ENCODE measurements around the gene EXOC7. TPM values are rescaled to one million over a fixed set of nuclear protein-coding genes. Genes with fewer than 3 reads are reported as not detected.
"Not testable (repeated sequence)": the region's sequence is repeated elsewhere in the genome, so short reads cannot be mapped to it uniquely, and the experiment has no call there.

EXOC7 gene
- total RNA-seq, 4 donors from 2014 or later = 69.3 to 107 (median 83.9) TPM

GRCh38 chr17:76063875-76064546, 39.6 kb downstream of the EXOC7 start:
- TF ChIP-seq POLR2A (IDR thresholded peaks at IDR 0.05) (no peak), POLR2AphosphoS5 (IDR thresholded peaks at IDR 0.05) (no peak), EP300 (IDR thresholded peaks at IDR 0.05) (no peak), CTCF (IDR thresholded peaks at IDR 0.05) (no peak)
- no peaks in the 10 kb centered on the region for H3K27me3 ChIP-seq
- no peak for ATAC-seq
- H3K9me3 ChIP-seq = no peaks in the 10 kb centered on the region
- H3K36me3 ChIP-seq = peaks cover 10 to 94% of the 10 kb centered on the region in 2 donors
- peaks cover 0 to 1% (median 0%) of the 10 kb centered on the region in 3 donors for H3K4me1 ChIP-seq
- 87 to 89% methylated on average over 6 to 15 of the region's 15 CpGs for WGBS, 2 donors (ENCODE audit: low coverage in 1 of 2)
- H3K4me3 ChIP-seq = no peak overlapping the region
- no peak overlapping the region for H3K27ac ChIP-seq

DNA sequence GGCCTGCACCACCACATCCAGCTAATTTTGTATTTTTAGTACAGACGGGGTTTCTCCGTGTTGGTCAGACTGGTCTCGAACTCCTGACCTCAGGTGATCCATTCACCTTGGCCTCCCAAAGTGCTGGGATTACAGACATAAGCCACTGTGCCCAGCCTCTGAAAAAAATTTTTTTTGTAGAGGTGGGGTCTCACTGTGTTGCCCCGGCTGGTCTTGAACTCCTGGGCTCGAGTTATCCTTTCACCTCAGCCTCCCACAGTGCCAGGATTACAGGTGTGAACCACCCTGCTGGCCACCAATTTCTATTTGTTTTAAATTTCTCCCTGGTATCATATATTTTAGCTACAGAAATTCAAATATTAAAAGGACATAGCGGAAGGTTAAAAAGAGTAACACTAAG, 45.3 kb downstream of the EXOC7 start:
- not testable (repeated sequence) for H3K9me3 ChIP-seq, ATAC-seq, H3K27me3 ChIP-seq, H3K4me3 ChIP-seq, H3K27ac ChIP-seq, H3K4me1 ChIP-seq
- H3K36me3 ChIP-seq = peaks cover 7 to 96% of the 10 kb centered on the region in 2 donors
- 75 to 82% methylated on average over 5 to 6 of the region's 6 CpGs for WGBS, 2 donors (ENCODE audit: low coverage in 1 of 2)

DNA sequence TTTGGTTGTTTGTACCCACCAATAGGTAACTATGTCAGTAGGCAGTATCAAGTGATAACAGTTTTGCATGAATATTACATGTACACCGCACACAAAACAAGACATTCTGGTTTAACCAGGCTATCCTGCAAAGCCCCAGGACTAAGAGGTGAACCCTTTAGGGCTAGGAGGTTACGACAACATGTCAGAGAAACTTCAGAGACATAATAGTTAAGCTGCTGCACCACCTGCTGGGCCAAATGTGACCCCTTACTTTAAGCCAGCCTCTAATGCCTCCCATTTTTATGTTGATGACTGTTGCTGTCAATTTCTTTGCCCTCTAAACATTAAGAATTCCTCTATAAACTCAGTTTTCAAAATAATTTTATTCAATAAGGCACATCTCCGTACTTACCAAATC, 46.7 kb downstream of the EXOC7 start:
- WGBS, 2 donors (ENCODE audit: low coverage in 1 of 2) = 79 to 89% methylated on average over 3 of the region's 3 CpGs
- Histone ChIP-seq H3K4me3 (no peak overlapping the region), H3K27me3 (no peaks in the 10 kb centered on the region), H3K9me3 (no peaks in the 10 kb centered on the region), H3K36me3 (peaks cover 7 to 100% of the 10 kb centered on the region in 2 donors), H3K27ac (no peak overlapping the region), H3K4me1 (no peaks in the 10 kb centered on the region)
- no peak for ATAC-seq
- TF ChIP-seq EP300 (IDR thresholded peaks at IDR 0.05) (no peak), CTCF (IDR thresholded peaks at IDR 0.05) (no peak), POLR2A (IDR thresholded peaks at IDR 0.05) (no peak), POLR2AphosphoS5 (IDR thresholded peaks at IDR 0.05) (no peak)

DNA sequence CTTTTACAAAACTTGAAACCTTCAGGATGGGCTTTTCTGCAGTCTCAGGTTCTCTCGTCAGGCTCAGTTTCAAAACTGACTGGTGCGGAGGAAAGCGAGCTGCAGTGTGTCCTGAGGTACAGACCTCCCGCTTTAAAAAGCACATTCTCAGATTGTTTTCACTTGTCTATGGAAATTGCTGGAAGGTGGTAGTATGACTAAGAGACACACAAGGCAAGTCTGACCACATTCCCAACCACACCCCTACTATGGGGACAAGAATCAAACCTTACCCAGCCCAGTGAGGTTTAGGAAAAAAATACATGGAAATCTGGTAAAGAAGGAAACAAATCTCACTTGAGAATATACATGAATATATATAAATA, 49.5 kb downstream of the EXOC7 start:
- 87% methylated on average over 3 of the region's 4 CpGs; no CpG with 5 or more reads in 1 of the 2 donors for WGBS, 2 donors (ENCODE audit: low coverage in 1 of 2)
- no peak for ATAC-seq

More for the DNA sequence above, 49.5 kb downstream of the EXOC7 start:
- Histone ChIP-seq H3K27me3 (no peaks in the 10 kb centered on the region), H3K4me3 (no peak overlapping the region), H3K27ac (no peak overlapping the region), H3K4me1 (no peaks in the 10 kb centered on the region), H3K9me3 (no peaks in the 10 kb centered on the region), H3K36me3 (peaks cover 0 to 100% of the 10 kb centered on the region in 2 donors)
- TF ChIP-seq EP300 (IDR thresholded peaks at IDR 0.05) (no peak), CTCF (IDR thresholded peaks at IDR 0.05) (no peak), POLR2A (IDR thresholded peaks at IDR 0.05) (no peak), POLR2AphosphoS5 (IDR thresholded peaks at IDR 0.05) (no peak)
